PC-9 (cell line): ENCODE data around the gene FILIP1.

Experiments
- EZH2 ChIP-seq: fragments of 200-600 bp; sonication (generic); IDR thresholded peaks from 2 replicates; pipeline ENCODE4 v1.8.0; 2017; ENCODE audit warnings: antibody characterized with exemption, low read depth
- TF ChIP-seq, protein P1 (sequence below): fragments of 200-600 bp; sonication (generic); conservative IDR thresholded peaks from 2 replicates; pipeline ENCODE4 v1.6.1; 2017; ENCODE audit warnings: mixed run types, antibody characterized with exemption, mild to moderate bottlenecking, moderate library complexity

- TF ChIP-seq, protein P1, sequence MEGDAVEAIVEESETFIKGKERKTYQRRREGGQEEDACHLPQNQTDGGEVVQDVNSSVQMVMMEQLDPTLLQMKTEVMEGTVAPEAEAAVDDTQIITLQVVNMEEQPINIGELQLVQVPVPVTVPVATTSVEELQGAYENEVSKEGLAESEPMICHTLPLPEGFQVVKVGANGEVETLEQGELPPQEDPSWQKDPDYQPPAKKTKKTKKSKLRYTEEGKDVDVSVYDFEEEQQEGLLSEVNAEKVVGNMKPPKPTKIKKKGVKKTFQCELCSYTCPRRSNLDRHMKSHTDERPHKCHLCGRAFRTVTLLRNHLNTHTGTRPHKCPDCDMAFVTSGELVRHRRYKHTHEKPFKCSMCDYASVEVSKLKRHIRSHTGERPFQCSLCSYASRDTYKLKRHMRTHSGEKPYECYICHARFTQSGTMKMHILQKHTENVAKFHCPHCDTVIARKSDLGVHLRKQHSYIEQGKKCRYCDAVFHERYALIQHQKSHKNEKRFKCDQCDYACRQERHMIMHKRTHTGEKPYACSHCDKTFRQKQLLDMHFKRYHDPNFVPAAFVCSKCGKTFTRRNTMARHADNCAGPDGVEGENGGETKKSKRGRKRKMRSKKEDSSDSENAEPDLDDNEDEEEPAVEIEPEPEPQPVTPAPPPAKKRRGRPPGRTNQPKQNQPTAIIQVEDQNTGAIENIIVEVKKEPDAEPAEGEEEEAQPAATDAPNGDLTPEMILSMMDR: no peak
- TF ChIP-seq EZH2: no peak
Measured at GRCh38 chr6:75261299-75261698, 232.3 kb downstream of the FILIP1 start.
